Measurements from ENCODE around the gene NEMP2.

DNA sequence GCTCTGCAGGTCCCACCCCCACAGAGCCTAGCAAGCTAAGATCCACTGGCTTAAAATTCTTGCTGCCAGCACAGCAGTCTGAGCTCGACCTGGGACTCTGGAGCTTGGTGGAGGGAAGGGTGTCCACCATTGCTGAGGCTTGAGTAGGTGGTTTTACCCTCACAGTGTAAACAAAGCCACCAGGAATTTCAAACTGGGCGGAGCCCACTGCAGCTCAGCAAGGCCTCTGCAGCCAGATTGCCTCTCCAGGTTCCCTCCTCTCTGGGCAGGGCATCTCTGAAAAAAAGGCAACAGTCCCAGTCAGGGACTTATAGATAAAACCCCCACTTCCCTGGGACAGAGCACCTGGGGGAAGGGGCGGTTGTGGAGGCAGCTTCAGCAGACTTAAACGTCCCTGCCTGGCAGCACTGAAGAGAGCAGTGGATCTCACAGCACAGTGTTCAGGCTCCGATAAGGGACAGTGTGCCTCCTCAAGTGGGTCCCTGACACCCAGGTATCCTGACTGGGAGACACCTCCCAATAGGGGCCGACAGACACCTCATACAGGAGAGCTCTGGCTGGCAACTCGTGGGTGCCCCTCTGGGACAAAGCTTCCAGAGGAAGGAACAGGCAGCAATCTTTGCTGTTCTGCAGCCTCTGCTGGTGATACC lies 20.0 kb upstream of the NEMP2 start:
- TF ChIP-seq, protein P1, sequence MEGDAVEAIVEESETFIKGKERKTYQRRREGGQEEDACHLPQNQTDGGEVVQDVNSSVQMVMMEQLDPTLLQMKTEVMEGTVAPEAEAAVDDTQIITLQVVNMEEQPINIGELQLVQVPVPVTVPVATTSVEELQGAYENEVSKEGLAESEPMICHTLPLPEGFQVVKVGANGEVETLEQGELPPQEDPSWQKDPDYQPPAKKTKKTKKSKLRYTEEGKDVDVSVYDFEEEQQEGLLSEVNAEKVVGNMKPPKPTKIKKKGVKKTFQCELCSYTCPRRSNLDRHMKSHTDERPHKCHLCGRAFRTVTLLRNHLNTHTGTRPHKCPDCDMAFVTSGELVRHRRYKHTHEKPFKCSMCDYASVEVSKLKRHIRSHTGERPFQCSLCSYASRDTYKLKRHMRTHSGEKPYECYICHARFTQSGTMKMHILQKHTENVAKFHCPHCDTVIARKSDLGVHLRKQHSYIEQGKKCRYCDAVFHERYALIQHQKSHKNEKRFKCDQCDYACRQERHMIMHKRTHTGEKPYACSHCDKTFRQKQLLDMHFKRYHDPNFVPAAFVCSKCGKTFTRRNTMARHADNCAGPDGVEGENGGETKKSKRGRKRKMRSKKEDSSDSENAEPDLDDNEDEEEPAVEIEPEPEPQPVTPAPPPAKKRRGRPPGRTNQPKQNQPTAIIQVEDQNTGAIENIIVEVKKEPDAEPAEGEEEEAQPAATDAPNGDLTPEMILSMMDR (IDR thresholded peaks at IDR 0.05): no peak
- no peak for TF ChIP-seq POLR2A (IDR thresholded peaks at IDR 0.05)

Measured in suprapubic skin (tissue), 3 donors.